Activated T-cell treated with anti-CD3 and anti-CD28 coated beads, Interleukin-2, amount 50 U/mL, for 72 hours (primary cell): Measurements from ENCODE around the gene RHO. TPM values are rescaled to one million over a fixed set of nuclear protein-coding genes. Genes with fewer than 3 reads are reported as not detected.
"Not testable (repeated sequence)": the region's sequence is repeated elsewhere in the genome, so short reads cannot be mapped to it uniquely, and the experiment has no call there.

Source experiments
- ATAC-seq, 2 donors: fragments of 150-1000 bp; cut with Tn5 transposase; replicated peaks in 1 of 2; 2 replicates each; pipeline ENCODE4 v1.10.0; 2021; ENCODE audit warnings: moderate library complexity in 2 of 2, mild to moderate bottlenecking in 1 of 2
- DNase-seq, 2 donors: peaks; one replicate each; pipeline ENCODE4 v3.0.0; 2021 to 2022; ENCODE audit warnings: mixed read lengths in 1 of 2
- H3K27ac Mint-ChIP-seq: one replicate; pipeline ENCODE4 v1.8.0; 2022; ENCODE audit warnings: mild to moderate bottlenecking, moderate library complexity, mixed read lengths
- H3K27me3 Mint-ChIP-seq: one replicate; pipeline ENCODE4 v1.8.0; 2022; ENCODE audit warnings: low read depth, mixed read lengths
- H3K36me3 Mint-ChIP-seq, 2 donors: one replicate each; pipeline ENCODE4 v1.8.0; 2022; ENCODE audit warnings: mixed read lengths in 2 of 2, mild to moderate bottlenecking in 1 of 2; ENCODE audit not compliant: insufficient read depth in 2 of 2
- H3K4me1 Mint-ChIP-seq: one replicate; pipeline ENCODE4 v1.8.0; 2022; ENCODE audit warnings: low read depth, mixed read lengths
- H3K4me3 Mint-ChIP-seq, 2 donors: one replicate each; pipeline ENCODE4 v1.8.0; 2022; ENCODE audit warnings: mild to moderate bottlenecking in 2 of 2, mixed read lengths in 2 of 2, moderate library complexity in 2 of 2
- H3K9me3 Mint-ChIP-seq, 2 donors: one replicate each; pipeline ENCODE4 v1.8.0; 2022; ENCODE audit warnings: mixed read lengths in 2 of 2
- total RNA-seq, 2 donors: library from RNA; stranded (reverse); gene quantifications; one replicate each; pipeline ENCODE4 v1.2.3, GENCODE V29; 2022

Gene RHO
- total RNA-seq, 2 donors from 2014 or later = not detected

DNA sequence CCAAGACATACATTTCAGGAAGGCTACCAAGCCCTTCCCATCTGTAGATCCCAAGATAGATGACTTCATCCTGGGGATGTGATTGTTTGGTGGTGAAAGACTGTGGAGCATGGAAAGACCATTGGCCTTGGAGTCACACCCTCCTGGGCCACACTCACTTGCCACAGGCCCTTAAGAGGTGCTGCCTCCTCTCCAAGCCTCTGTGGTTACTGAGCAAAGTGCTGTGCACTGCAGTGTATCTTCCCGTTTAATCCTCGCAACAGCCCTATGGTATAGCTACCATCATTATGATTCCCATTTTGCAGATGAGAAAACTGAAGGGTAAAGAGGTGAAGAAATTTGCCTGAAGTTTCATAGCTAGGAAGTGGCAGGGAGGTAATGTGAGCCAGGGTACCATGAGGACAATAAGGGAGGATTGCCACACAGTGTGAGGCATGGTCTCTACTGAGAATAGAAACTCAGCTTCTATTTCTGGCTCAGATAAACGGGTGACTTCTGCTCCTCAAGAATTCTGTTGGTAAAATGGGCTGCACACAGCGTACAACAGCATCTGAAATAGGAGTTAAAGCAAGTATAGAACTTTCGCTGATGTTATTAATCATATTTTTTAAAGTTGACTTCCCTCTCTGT, 23.9 kb upstream of the RHO start:
- DNase-seq = no peak
- no peaks in the 10 kb centered on the region for H3K9me3 Mint-ChIP-seq
- no peaks in the 10 kb centered on the region for H3K27me3 Mint-ChIP-seq
- no peak overlapping the region for H3K27ac Mint-ChIP-seq
- H3K4me1 Mint-ChIP-seq = no peaks in the 10 kb centered on the region
- H3K36me3 Mint-ChIP-seq = no peaks in the 10 kb centered on the region
- ATAC-seq = no peak
- no peak overlapping the region for H3K4me3 Mint-ChIP-seq

DNA sequence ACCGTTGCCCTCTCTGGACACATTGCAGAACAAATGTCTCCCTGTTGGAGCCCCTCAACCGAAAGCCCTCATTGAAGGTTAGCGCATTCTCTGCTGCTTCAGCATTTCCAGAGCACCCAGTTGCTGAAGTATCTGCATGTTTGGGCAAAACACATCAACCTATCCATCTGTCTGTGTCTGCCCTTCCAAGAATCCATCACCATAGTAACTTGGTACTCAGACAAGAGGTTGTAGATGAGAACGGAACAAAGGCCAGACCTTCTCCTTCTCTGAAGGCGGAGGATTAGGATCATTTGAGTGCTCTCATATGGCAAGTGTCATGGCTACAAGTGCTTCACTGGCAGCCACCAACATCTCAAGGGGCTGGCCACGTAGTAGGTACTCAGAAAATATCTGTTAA, 23.1 kb upstream of the RHO start:
- no peak for ATAC-seq
- no peak overlapping the region for H3K4me3 Mint-ChIP-seq
- H3K9me3 Mint-ChIP-seq = no peaks in the 10 kb centered on the region
- DNase-seq = no peak
- H3K36me3 Mint-ChIP-seq = no peaks in the 10 kb centered on the region
- H3K27me3 Mint-ChIP-seq = no peaks in the 10 kb centered on the region
- no peaks in the 10 kb centered on the region for H3K4me1 Mint-ChIP-seq
- H3K27ac Mint-ChIP-seq = no peak overlapping the region

DNA sequence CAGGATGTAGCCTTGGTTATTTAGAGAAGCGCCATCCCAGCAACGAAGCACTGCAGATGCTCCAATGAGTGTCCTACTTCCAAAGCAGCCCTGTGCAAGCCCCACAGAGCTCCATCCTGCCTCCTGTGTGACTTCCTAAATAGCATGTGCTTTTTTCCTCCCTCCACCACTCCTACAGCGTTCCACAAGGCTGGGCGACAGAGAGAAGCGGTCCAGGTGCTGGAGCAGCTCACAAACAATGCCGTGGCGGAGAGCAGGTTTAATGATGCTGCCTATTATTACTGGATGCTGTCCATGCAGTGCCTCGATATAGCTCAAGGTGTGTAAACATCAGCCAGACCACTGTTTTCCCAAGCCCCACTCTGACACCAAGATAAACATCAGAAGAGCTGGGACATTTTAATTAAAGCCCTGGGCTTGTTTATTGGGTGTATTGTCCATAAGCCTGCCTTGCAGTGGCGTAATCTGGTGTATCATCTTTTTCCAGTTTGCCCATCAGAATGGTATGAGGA, 22.2 kb upstream of the RHO start:
- no peak overlapping the region for H3K4me3 Mint-ChIP-seq
- DNase-seq = no peak
- no peaks in the 10 kb centered on the region for H3K27me3 Mint-ChIP-seq
- H3K27ac Mint-ChIP-seq = no peak overlapping the region
- no peaks in the 10 kb centered on the region for H3K9me3 Mint-ChIP-seq
- no peaks in the 10 kb centered on the region for H3K36me3 Mint-ChIP-seq
- ATAC-seq = no peak
- H3K4me1 Mint-ChIP-seq = no peaks in the 10 kb centered on the region

DNA sequence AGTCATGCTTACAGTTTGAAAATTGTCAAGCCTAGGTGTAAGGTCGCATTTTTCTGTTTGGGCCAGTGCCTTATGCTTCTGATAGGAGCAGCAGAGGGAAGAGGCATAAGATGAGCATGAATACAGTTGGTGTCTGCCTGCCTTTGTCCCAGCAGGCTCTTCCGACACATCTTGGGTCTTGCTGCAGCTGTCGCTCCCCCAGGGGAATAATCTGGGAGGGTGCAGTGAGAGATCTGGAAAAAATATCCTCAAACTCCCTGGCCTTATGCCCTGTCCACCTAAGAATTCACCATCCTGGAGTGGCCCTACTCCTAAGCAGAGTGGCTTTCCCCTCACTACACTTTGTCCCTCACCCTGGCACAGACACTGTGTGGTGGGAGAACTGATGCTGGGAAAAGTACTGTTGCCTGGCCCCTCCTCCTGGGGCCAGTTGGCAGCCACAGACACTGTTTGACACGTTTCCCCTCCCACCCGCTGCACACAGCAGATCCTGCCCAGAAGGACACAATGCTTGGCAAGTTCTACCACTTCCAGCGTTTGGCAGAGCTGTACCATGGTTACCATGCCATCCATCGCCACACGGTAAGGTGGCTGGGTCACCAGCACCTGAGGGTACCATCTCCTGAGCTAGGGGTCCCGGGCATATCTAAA, 21.1 kb upstream of the RHO start:
- no peaks in the 10 kb centered on the region for H3K36me3 Mint-ChIP-seq
- H3K9me3 Mint-ChIP-seq = no peaks in the 10 kb centered on the region

DNA sequence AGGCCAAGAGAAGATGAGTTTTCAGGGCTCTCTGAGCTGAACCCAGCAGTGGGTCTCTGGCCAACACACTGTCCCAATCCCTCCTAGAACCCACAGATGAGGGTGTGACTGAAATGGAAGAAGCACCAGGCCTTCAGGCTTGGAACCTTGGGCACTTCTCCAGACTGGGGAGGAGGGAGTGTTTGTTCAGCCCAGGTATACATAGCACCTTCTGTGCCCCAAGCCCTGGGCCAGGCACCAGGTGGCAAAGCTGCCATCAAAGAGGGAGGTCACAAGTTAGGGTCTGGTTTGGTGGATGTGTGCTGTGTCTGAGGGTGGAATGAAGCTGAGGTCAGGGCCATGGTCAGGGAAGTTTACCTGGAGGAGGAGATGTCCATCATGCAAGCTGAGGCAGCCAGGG, 15.8 kb upstream of the RHO start:
- H3K4me1 Mint-ChIP-seq = no peaks in the 10 kb centered on the region
- ATAC-seq (no peak), DNase-seq (no peak)
- H3K36me3 Mint-ChIP-seq = peaks cover 0 to 2% of the 10 kb centered on the region in 2 donors
- H3K9me3 Mint-ChIP-seq = no peaks in the 10 kb centered on the region
- no peak overlapping the region for H3K4me3 Mint-ChIP-seq
- no peak overlapping the region for H3K27ac Mint-ChIP-seq
- no peaks in the 10 kb centered on the region for H3K27me3 Mint-ChIP-seq

More for the DNA sequence above, 21.1 kb upstream of the RHO start:
- H3K4me1 Mint-ChIP-seq = no peaks in the 10 kb centered on the region
- H3K27ac Mint-ChIP-seq = no peak overlapping the region
- H3K27me3 Mint-ChIP-seq = no peaks in the 10 kb centered on the region
- DNase-seq = no peak
- ATAC-seq = no peak
- no peak overlapping the region for H3K4me3 Mint-ChIP-seq

DNA sequence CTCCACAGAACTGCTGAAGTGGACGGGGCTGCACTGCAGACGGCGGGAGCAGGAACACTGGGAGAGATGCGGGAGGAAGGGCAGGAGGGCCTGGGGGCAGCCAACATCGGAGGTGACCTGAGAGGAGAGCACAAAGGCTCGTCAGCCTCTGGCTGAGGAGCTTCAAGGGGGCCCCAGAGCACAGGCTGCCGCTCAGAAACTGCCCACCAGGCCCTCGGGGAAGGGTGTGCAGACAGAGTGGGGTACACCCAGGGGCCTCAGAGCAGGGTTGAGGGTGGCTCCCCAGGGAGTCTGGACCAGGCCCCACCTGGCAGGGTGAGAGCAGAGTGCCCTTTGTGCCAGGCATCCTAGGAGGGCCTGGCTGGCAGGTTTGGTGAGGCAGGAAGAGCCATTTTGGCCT, 14.7 kb upstream of the RHO start:
- H3K9me3 Mint-ChIP-seq = no peaks in the 10 kb centered on the region
- H3K27me3 Mint-ChIP-seq = no peaks in the 10 kb centered on the region
- DNase-seq = no peak
- no peaks in the 10 kb centered on the region for H3K4me1 Mint-ChIP-seq
- H3K36me3 Mint-ChIP-seq = peaks cover 0 to 2% of the 10 kb centered on the region in 2 donors
- no peak overlapping the region for H3K4me3 Mint-ChIP-seq
- no peak for ATAC-seq
- no peak overlapping the region for H3K27ac Mint-ChIP-seq

DNA sequence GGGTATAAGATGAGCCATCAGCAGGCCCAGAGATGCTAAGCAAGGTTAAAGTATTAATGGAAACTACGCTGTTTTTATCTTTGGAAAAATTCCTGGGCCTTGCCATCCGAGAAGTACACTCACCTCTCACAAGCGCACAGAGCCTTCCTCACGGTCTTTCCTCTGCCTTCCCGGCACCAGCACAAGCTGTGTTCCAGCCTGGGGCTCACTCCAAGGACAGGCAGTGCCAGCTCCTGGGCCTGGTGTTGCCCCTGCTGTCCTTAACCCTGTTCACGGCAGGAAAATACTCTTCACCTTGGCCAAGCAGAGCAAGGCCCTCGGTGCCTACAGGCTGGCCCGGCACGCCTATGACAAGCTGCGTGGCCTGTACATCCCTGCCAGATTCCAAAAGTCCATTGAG, 14.3 kb upstream of the RHO start:
- no peak overlapping the region for H3K4me3 Mint-ChIP-seq
- H3K9me3 Mint-ChIP-seq = no peaks in the 10 kb centered on the region
- no peak overlapping the region for H3K27ac Mint-ChIP-seq
- peaks cover 0 to 2% of the 10 kb centered on the region in 2 donors for H3K36me3 Mint-ChIP-seq
- H3K4me1 Mint-ChIP-seq = no peaks in the 10 kb centered on the region
- DNase-seq = no peak
- no peak for ATAC-seq
- H3K27me3 Mint-ChIP-seq = no peaks in the 10 kb centered on the region

DNA sequence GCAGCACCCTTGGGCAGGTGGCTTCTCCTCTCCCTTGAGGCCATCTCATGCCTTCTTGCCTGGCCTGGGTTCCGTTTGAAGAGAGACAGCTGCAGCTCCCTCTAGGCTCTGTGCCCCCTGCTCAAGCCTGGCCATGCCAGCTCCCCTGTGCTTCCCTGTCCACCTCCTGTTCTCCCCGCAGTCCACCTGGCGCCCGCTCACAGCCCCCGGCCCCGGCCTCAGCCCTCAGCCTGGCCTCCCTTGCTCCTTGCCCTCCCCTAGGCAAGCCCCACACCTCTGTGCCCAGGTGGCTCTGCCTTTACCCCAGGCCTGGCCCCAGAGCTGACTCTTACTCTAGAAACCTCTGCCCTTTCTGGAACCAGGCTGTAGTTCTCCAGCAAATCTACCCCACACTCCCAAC, 13.9 kb upstream of the RHO start:
- Mint-ChIP-seq H3K9me3 (no peaks in the 10 kb centered on the region), H3K4me1 (no peaks in the 10 kb centered on the region), H3K27me3 (no peaks in the 10 kb centered on the region), H3K36me3 (peaks cover 0 to 2% of the 10 kb centered on the region in 2 donors), H3K4me3 (no peak overlapping the region), H3K27ac (no peak overlapping the region)
- ATAC-seq (no peak), DNase-seq (no peak)

DNA sequence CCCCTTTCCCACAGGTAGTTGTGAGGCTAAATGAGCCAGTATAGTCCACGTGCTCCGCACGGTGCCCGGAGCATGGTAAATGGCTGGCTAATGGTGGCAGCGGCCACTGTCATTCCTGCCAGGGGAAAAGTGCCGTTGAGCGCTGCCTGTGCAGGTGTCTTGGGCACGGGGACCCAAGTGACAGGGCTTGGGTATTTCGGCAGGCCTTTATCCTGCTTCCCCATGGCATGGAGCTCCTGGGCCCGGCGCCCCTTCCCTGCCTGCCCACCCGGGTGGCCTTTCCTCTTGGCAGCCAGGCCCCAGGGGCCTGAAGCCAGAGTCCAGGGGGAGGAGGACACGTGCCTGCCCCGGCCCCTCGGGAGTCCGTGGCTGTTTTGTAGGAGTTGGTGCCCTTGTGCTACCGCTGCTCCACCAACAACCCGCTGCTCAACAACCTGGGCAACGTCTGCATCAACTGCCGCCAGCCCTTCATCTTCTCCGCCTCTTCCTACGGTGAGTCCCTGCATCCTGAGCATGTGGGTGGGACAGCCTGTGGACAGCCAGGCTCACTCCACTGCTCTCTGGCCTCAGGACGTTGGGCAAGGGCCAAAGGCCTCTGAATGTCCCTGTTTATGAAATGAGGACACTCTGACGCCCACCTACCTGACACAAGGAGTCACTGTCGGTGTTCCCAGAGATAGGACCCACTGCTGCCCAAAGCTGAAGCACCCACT, 13.2 kb upstream of the RHO start:
- not testable (repeated sequence) for DNase-seq, ATAC-seq, H3K27ac Mint-ChIP-seq, H3K27me3 Mint-ChIP-seq, H3K9me3 Mint-ChIP-seq, H3K36me3 Mint-ChIP-seq, H3K4me1 Mint-ChIP-seq, H3K4me3 Mint-ChIP-seq

DNA sequence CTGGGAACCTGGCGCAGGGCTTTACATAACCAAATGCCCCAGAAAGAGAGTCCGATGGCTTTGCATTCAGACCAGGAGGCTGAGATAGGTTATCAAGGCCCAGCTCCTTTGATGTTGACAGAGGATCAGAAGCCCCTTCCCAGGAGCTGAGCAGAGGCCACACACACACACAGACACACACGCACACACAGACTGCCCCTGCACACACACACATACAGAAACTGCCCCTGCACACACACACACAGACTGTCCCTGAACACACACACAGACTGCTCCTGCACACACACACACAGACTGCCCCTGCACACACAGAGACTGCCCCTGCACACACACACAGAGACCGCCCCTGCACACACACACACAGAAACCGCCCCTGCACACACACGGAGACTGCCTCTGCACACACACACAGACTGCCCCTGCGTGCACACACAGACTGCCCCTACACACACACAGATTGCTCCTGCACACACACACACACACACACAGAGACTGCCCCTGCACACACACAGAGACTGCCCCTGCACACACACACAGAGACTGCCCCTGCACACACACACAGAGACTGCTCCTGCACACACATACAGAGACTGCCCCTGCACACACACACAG, 12.5 kb upstream of the RHO start:
- not testable (repeated sequence) for H3K9me3 Mint-ChIP-seq, H3K27ac Mint-ChIP-seq

DNA sequence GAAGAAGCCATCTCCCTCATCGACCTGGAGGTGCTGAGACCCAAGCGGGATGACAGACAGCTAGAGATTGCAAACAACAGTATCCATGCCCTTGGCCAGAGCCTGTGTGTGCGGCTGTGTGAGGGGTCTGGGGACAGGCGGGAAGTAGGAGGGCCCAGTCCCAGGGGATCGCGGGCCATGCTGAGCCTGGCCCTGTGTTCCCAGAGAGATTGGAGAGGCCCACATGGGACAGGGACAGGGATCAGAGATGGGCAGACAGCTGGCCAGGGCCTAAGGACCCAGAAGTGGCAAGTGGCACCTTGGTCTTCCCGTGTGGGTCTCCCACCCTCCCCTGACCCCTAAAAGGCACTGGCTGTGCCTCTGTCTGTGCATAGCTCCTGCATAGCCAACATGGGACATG, 10.9 kb upstream of the RHO start:
- ATAC-seq (no peak), DNase-seq (no peak)

More for the DNA sequence above, 12.5 kb upstream of the RHO start:
- not testable (repeated sequence) for H3K27me3 Mint-ChIP-seq, H3K36me3 Mint-ChIP-seq, ATAC-seq, H3K4me3 Mint-ChIP-seq, DNase-seq, H3K4me1 Mint-ChIP-seq

DNA sequence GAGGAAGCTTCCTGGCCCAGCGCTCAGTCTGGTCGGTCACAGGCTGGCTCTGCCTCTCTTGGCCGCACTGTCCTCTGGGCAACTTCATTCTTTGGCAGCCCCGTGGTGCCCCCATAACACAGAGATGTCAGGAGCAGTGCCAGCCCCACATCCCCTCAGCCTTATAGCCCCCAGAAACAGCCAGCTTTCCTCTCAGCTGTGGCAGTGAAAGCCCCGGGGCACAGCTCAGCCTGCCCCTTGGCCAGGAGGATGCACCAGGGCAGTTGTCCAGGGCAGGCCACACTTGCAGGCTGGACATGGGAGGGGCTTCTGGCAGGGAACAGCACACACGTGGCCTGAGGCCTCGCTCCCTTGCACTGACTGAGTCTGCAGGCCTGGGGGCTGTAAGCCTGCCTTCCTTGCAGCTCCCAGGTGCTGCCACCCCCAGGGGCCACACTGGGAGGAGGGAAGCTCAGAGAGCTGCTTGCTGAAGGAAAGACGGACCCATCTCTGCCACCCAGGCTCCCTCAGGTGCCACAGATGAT, 10.3 kb upstream of the RHO start:
- Mint-ChIP-seq H3K27ac (no peak overlapping the region), H3K27me3 (no peaks in the 10 kb centered on the region), H3K9me3 (no peaks in the 10 kb centered on the region), H3K4me3 (no peak overlapping the region), H3K4me1 (no peaks in the 10 kb centered on the region), H3K36me3 (peaks cover 0 to 2% of the 10 kb centered on the region in 2 donors)
- no peak for DNase-seq
- no peak for ATAC-seq

More for the DNA sequence above, 10.9 kb upstream of the RHO start:
- Mint-ChIP-seq H3K9me3 (no peaks in the 10 kb centered on the region), H3K4me3 (no peak overlapping the region), H3K27me3 (no peaks in the 10 kb centered on the region), H3K27ac (no peak overlapping the region), H3K36me3 (peaks cover 0 to 2% of the 10 kb centered on the region in 2 donors), H3K4me1 (no peaks in the 10 kb centered on the region)

DNA sequence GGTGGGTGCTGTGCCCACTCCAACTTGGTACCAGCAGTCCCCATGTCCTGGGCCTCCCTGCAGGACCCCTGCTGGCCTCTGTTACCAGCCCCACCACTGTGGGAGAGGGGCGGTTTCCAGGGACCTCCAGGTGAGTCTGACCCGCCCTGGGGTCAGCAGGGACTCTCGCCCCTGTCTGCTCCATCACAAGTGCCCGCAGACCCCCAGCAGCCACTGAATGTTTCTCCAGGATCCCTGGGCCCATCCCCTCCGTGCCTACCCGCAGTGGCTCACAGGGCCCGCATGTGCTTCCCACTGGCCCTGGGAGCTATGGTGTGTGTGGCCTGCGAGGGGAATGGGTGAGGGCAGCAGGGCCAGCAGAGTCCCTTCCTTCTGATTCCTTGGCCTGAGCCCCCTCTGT, 9.9 kb upstream of the RHO start:
- no peaks in the 10 kb centered on the region for H3K27me3 Mint-ChIP-seq
- no peaks in the 10 kb centered on the region for H3K4me1 Mint-ChIP-seq
- no peak overlapping the region for H3K27ac Mint-ChIP-seq
- H3K36me3 Mint-ChIP-seq = peaks cover 0 to 2% of the 10 kb centered on the region in 2 donors
- H3K9me3 Mint-ChIP-seq = no peaks in the 10 kb centered on the region
- DNase-seq (no peak), ATAC-seq (no peak)
- H3K4me3 Mint-ChIP-seq = no peak overlapping the region
